ENCODE results near the gene CCNF.

CCNF gene

DNA sequence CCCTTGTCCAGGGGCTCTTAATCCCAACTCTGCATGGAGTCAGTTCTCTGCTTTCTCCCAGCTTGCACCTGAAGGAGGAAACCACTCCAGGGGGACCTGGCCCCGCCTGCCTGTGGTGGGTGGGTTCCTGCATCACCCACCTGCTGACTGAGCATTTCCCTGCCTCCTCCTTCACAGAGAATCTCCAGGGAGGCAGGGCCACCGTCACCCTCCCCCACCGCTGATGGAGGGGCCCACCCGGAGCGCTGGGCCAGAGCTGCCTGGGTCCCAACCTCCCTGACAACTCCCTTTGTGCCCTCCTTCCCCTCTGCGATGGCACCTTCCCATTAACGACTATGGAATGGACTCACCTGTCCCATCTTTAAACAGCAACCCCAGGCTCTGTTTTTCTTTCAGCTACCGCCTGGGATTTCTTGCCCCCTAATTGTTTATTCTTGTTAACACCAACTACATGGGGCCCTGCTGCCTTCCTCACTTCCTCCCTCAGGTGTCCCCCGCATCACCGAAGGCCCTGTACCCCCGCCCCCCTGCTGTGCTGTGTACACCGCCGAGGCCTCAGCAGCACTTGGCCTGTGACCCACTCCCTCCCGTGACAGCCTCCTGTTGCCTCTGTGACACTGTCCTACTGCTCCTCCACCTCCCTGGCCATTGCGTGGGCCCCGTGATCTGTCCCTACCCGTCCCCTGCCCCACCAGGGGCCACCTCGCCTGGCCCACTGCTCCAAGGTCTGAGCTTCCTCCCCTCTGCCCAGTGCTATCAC is 29.8 kb downstream of the CCNF start:
- Histone ChIP-seq H3K9me3 (ENCODE audit: insufficient read depth, low read depth, low read length) (no peaks in the 10 kb centered on the region), H3K4me1 (ENCODE audit: insufficient read depth, low read length) (0 out of 2 replicates have a peak, but pooled peaks cover 2% of the 10 kb centered on the region), H3K27ac (ENCODE audit: low read depth, low read length) (peak overlapping the region; percentile 48; the same call in 1 of the 2 replicates), H3K36me3 (ENCODE audit: insufficient read depth, low read length) (peaks cover 59% of the 10 kb centered on the region), H3K27me3 (ENCODE audit: insufficient read depth, low read length) (no peaks in the 10 kb centered on the region), H3K9ac (ENCODE audit: low read depth, low read length) (peak overlapping the region; percentile 60), H3K4me3 (ENCODE audit: low read length) (peak overlapping the region; percentile 57)
- WGBS = 24% methylated on average over 18 of the region's 18 CpGs

DNA sequence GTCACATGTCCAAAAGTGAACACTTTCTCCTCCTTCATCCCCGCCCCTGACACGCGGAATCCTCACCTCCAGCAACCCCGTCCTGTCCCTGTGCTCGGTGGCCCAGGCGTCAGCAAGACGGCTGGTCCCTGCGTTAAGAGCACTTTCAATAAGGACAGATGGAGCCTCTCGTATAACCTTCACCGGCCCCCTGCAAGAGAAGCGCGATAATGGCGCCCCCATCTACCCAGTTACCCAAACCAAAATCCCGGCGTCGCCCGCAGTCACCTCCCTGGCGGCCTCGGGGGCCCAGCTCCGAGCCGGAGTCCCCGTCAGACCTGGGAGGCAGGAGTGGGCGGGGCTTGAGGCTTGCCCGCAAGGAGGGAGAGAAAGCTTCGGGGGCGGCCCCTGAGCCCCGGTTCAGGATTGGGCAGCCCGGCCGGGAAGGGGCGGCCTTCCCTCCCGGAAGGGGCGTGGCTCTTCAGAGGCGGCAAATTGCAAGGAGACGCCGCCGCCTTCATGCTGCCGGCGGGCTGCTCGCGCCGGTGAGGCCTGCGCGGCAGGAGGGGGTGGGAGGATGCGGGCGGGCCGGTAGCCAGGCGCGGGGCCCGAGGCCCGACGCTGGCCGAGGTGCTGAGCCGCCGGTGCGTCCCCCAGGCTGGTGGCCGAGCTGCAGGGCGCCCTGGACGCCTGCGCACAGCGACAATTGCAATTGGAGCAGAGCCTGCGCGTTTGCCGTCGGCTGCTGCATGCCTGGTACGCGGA is 30.6 kb downstream of the CCNF start, which contains the start of gene TEDC2:
Gene TEDC2, plus strand, starts transcription at position 463 of the 744 bp plus-strand sequence. Its CDS starts 36 bp downstream, at position 499.
- WGBS = under 1% methylated on average over 66 of the region's 66 CpGs

DNA sequence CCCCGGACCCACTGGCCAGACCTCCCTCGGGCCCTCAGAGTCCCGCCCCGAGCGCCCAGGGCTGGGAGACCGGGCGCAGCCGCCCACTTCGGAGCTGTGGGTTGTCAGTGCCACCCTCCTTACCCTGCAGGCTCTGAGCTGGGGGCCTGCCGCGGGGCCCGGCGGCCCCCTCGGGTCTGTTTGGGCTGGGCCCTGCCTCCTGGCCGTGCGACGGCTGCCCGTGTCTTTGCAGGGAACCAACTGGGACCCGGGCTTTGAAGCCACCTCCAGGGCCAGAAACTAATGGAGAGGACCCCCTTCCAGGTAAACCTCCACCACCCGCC is 31.1 kb downstream of the CCNF start:
- WGBS = 5% methylated on average over 20 of the region's 20 CpGs
- H3K4me1 ChIP-seq (ENCODE audit: insufficient read depth, low read length) = 0 out of 2 replicates have a peak, but pooled peaks cover 2% of the 10 kb centered on the region
- H3K4me3 ChIP-seq (ENCODE audit: low read length) = peak overlapping the region; percentile 57
- peak overlapping the region; percentile 80 for H3K27ac ChIP-seq (ENCODE audit: low read depth, low read length)
- no peaks in the 10 kb centered on the region for H3K27me3 ChIP-seq (ENCODE audit: insufficient read depth, low read length)
- H3K9ac ChIP-seq (ENCODE audit: low read depth, low read length) = peak overlapping the region; percentile 72
- no peaks in the 10 kb centered on the region for H3K9me3 ChIP-seq (ENCODE audit: insufficient read depth, low read depth, low read length)
- H3K36me3 ChIP-seq (ENCODE audit: insufficient read depth, low read length) = peaks cover 50% of the 10 kb centered on the region

More for the DNA sequence above, 30.6 kb downstream of the CCNF start, which contains the start of gene TEDC2:
- H3K36me3 ChIP-seq (ENCODE audit: insufficient read depth, low read length) = peaks cover 54% of the 10 kb centered on the region
- no peaks in the 10 kb centered on the region for H3K9me3 ChIP-seq (ENCODE audit: insufficient read depth, low read depth, low read length)
- peak within 1 kb of the TSS; percentile 57 for H3K4me3 ChIP-seq (ENCODE audit: low read length)
- 0 out of 2 replicates have a peak, but pooled peaks cover 2% of the 10 kb centered on the region for H3K4me1 ChIP-seq (ENCODE audit: insufficient read depth, low read length)
- H3K27ac ChIP-seq (ENCODE audit: low read depth, low read length) = peak within 1 kb of the TSS; percentile 80
- H3K27me3 ChIP-seq (ENCODE audit: insufficient read depth, low read length) = no peaks in the 10 kb centered on the region
- peak within 1 kb of the TSS; percentile 72 for H3K9ac ChIP-seq (ENCODE audit: low read depth, low read length)

DNA sequence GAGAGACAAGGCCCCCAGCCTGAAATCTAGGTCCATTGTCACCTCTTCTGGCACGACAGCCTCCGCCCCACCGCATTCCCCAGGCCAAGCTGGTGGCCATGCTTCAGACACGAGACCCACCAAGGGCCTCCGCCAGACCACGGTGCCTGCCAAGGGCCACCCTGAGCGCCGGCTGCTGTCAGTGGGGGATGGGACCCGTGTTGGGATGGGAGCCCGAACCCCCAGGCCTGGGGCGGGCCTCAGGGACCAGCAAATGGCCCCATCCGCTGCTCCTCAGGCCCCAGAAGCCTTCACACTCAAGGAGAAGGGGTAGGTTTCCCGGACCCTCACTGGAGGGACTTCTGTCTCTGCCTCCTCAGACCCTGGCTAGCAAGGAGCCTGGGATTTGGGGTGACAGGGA is 31.7 kb downstream of the CCNF start:
- Histone ChIP-seq H3K4me3 (ENCODE audit: low read length) (peak overlapping the region; percentile 57), H3K36me3 (ENCODE audit: insufficient read depth, low read length) (peaks cover 44% of the 10 kb centered on the region)
- WGBS = 93% methylated on average over 13 of the region's 13 CpGs

DNA sequence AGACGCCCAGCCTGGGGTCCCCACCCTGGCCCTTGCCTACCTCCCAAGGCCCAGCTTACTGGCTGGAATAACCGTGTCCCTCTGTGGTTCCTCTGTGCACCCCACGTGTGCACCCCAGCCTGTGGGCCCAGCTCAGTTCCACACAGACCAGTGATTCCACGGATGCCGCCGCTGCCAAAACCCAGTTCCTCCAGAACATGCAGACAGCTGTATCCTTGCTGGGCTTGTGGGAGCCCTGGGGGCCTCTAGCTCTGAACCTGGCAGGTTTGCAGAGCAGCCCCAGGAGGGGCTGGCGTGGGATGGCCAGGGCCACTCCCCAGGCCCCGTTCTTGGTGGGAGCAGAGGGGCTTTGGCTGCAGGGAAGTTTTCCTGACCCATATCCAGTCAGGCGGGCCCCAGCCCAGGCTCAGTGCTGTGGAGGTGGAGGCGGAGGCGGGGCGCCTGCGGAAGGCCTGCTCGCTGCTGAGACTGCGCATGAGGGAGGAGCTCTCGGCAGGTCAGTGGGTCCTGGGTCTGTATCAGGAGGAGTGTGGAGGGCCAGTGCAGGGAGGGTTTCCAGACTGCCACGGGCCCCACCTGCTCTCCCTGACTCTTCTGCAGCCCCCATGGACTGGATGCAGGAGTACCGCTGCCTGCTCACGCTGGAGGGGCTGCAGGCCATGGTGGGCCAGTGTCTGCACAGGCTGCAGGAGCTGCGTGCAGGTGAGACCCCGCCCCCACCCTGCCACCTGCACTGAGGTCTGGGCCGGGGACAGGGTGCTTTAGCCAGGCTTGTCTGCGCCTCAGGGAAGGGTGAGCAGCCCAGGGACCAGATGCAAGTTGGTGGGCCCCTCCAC is 33.0 kb downstream of the CCNF start:
- no peak overlapping the region for H3K9ac ChIP-seq (ENCODE audit: low read depth, low read length)
- H3K4me1 ChIP-seq (ENCODE audit: insufficient read depth, low read length) = 0 out of 2 replicates have a peak, but pooled peaks cover 2% of the 10 kb centered on the region
- H3K9me3 ChIP-seq (ENCODE audit: insufficient read depth, low read depth, low read length) = no peaks in the 10 kb centered on the region
- 93% methylated on average over 23 of the region's 23 CpGs for WGBS
- H3K27me3 ChIP-seq (ENCODE audit: insufficient read depth, low read length) = no peaks in the 10 kb centered on the region
- peaks cover 31% of the 10 kb centered on the region for H3K36me3 ChIP-seq (ENCODE audit: insufficient read depth, low read length)
- H3K4me3 ChIP-seq (ENCODE audit: low read length) = no peak overlapping the region
- no peak overlapping the region for H3K27ac ChIP-seq (ENCODE audit: low read depth, low read length)

More for the DNA sequence above, 31.7 kb downstream of the CCNF start:
- peak overlapping the region; percentile 72; the same call in 1 of the 2 replicates for H3K9ac ChIP-seq (ENCODE audit: low read depth, low read length)
- 0 out of 2 replicates have a peak, but pooled peaks cover 2% of the 10 kb centered on the region for H3K4me1 ChIP-seq (ENCODE audit: insufficient read depth, low read length)
- H3K27ac ChIP-seq (ENCODE audit: low read depth, low read length) = no peak overlapping the region
- no peaks in the 10 kb centered on the region for H3K27me3 ChIP-seq (ENCODE audit: insufficient read depth, low read length)
- H3K9me3 ChIP-seq (ENCODE audit: insufficient read depth, low read depth, low read length) = no peaks in the 10 kb centered on the region

DNA sequence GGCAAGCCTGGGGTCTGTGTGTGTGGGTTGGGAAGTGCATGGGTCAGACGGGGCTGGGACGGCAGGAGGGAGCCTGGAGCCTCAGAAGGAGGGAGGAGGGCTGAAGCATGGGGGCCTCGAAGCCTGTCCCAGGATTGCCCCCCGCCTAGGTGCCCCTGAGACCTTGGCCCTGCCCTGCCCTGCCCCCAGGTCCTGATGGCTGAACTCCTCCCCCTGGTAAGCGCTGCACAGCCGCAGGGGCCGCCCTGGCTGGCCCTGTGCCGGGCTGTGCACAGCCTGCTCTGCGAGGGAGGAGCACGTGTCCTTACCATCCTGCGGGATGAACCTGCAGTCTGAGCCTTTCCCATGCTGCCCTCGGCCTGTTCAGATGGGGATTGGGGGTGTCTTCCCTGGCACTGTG is 35.1 kb downstream of the CCNF start:
- H3K36me3 ChIP-seq (ENCODE audit: insufficient read depth, low read length) = peaks cover 22% of the 10 kb centered on the region
- H3K9ac ChIP-seq (ENCODE audit: low read depth, low read length) = no peak overlapping the region
- peaks cover 8% of the 10 kb centered on the region for H3K4me1 ChIP-seq (ENCODE audit: insufficient read depth, low read length)
- no peaks in the 10 kb centered on the region for H3K9me3 ChIP-seq (ENCODE audit: insufficient read depth, low read depth, low read length)
- peaks cover 14% of the 10 kb centered on the region for H3K27me3 ChIP-seq (ENCODE audit: insufficient read depth, low read length)
- no peak overlapping the region for H3K4me3 ChIP-seq (ENCODE audit: low read length)
- H3K27ac ChIP-seq (ENCODE audit: low read depth, low read length) = no peak overlapping the region
- 93% methylated on average over 12 of the region's 12 CpGs for WGBS

DNA sequence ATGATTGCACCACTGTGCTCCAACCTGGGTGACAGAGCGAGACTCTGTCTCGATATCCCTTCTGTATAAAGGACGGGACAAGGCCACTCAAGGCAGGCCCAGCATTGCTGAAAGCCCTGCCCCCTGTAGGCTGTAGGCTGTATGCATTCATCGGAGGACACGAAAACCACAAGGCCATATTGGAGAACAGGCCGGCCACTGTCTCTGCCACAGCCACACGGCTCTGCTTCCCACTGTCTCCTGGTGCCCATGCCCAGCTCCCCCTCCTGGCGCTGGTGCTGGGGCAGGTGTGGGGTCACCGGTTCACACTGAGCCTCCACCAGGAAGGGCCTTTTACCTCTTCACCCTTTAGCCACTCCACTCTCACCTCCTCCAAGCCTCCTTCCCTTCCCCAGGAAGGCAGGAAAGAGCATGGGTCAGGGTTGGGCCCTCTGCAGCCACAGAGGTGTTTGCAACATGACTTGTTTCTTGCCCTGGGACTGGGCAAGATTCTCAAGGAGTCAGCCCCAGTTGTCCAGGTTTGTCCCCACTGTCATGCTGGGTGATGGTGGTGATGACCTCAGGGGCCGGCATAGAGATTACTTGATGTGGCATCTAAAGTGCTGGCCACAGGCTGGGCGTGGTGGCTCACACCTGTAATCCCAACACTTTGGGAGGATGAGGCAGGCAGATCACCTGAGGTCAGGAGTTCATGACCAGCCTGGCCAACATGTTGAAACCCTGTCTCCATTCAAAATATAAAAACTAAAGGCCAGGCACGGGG is 36.6 kb downstream of the CCNF start:
- Histone ChIP-seq H3K27ac (ENCODE audit: low read depth, low read length) (no peak overlapping the region), H3K27me3 (ENCODE audit: insufficient read depth, low read length) (peaks cover 29% of the 10 kb centered on the region), H3K9me3 (ENCODE audit: insufficient read depth, low read depth, low read length) (no peaks in the 10 kb centered on the region), H3K9ac (ENCODE audit: low read depth, low read length) (no peak overlapping the region; the same call in 1 of the 2 replicates), H3K4me3 (ENCODE audit: low read length) (no peak overlapping the region), H3K36me3 (ENCODE audit: insufficient read depth, low read length) (peaks cover 22% of the 10 kb centered on the region), H3K4me1 (ENCODE audit: insufficient read depth, low read length) (peaks cover 12% of the 10 kb centered on the region)
- 84% methylated on average over 12 of the region's 12 CpGs for WGBS

DNA sequence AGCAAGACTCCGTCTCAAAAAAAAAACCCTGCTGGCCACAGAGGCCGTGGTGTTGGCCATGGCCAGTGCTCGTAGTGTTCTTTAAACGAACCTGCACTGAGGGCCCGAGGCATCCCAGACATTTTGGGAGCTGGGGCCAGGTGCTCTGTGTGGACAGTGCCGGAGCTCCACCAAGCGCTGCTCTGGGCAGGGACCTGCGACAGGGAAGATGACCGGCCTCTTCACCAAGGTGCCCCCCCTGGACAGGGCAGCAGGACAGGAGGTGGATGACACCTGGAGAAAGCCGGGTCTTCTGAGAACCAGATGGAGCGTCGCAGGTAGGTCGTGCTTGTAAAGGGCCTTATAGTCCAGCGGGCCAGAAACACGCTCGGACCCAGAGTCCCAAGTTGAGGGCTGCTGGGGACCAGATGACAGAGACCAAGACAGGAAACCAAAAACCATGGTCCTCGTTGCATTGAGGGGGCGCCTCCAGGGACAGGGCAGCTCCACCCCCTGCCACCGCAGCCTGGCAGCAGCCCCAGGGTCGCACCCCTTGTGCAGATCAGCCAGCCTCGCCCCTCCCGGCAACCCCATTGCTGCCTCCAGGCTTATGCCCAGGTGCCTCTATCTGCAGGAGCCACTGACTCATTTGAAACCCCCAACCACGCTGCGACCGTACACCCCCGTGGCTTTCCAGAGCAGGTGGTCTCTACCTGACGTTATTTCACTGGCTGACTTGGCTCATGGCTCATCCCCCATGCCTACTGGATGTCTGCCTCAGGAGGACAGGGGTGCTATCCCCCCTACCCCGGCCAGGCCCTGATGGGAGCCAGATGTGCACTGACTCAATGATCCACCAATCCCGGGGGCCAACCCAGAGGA is 37.6 kb downstream of the CCNF start:
- H3K27me3 ChIP-seq (ENCODE audit: insufficient read depth, low read length) = peaks cover 37% of the 10 kb centered on the region
- H3K27ac ChIP-seq (ENCODE audit: low read depth, low read length) = no peak overlapping the region; the same call in 1 of the 2 replicates
- no peaks in the 10 kb centered on the region for H3K9me3 ChIP-seq (ENCODE audit: insufficient read depth, low read depth, low read length)
- H3K4me1 ChIP-seq (ENCODE audit: insufficient read depth, low read length) = peaks cover 12% of the 10 kb centered on the region
- H3K4me3 ChIP-seq (ENCODE audit: low read length) = peak overlapping the region; percentile 50; the same call in 1 of the 2 replicates
- 87% methylated on average over 29 of the region's 29 CpGs for WGBS
- H3K9ac ChIP-seq (ENCODE audit: low read depth, low read length) = 0 out of 2 replicates have a peak overlapping the region, but pooled peaks have one; percentile 31
- H3K36me3 ChIP-seq (ENCODE audit: insufficient read depth, low read length) = peaks cover 12% of the 10 kb centered on the region

DNA sequence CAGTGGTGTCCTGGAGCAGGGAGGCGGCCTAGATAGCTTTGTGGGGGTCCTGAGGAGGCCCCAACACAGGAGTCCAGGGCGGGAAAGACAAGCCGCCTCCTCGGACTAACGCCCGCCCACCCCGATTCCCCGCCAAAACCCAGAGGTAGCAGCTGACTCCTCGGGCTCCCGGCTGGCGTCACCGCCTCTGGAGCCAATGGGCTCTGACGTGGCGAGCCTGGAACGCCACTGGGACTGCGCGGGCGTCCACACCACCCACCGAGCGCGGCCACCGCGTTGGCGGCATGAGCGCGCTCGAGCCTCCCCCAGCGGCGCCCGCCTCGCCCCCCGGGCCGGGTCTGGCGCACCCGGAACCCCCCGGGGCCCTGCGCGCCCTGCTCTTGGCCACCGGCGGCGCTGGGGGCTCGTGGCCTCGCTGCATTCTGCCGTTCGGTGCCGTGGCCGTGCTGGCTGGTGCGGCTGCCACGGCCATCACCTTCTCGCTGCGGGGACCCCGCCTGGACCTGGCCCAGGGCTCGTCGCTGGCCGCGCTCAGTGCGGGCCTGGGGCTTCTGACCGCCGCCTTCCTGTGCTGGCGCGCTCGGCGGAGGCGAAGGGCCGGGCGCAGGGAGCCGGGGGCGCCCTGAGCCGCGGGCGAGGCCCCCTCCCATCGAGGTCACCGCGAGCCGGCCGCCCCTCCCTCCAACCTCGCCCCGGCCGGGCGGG is 38.4 kb downstream of the CCNF start:
- Histone ChIP-seq H3K36me3 (ENCODE audit: insufficient read depth, low read length) (peaks cover 5% of the 10 kb centered on the region), H3K9me3 (ENCODE audit: insufficient read depth, low read depth, low read length) (no peaks in the 10 kb centered on the region), H3K27ac (ENCODE audit: low read depth, low read length) (peak overlapping the region; percentile 25; the same call in 1 of the 2 replicates), H3K4me3 (ENCODE audit: low read length) (peak overlapping the region; percentile 50), H3K27me3 (ENCODE audit: insufficient read depth, low read length) (peaks cover 45% of the 10 kb centered on the region), H3K4me1 (ENCODE audit: insufficient read depth, low read length) (peaks cover 12% of the 10 kb centered on the region), H3K9ac (ENCODE audit: low read depth, low read length) (peak overlapping the region; percentile 75)
- 2% methylated on average over 80 of the region's 80 CpGs for WGBS
